ENCODE data around the gene AOPEP.

DNA sequence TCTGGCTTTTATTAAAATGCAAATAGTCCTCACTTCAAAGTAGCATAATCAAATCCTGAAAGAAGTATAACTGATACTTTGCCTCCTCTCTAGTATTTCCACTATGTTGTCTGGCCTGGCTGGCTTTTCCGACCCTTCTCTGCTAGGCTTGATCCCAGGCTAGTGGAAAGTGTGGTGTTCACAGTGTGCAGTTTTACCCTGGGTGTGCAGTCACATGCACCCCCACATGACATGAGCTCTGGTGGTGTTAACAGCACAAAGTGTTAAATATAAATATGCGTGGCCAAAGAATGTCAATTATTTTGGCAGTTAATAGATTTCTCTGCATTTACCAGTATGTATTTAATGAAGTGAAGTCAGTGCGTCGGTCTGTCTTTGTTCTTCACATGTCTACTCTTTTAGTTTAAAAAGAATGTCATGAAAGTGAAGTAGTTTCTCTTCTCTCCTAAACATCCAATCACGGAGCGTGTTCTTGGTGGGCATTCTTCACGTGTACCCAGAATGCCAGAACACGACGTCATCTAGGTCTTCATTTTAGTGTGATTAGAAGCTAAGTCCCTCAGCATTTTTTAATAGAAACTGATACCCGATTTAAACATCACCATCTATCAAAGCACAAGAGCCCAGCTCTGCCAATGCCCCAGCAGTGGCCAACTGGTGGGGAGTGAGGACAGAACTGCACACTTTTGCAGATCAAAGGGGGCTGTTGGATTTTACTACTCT is 304.6 kb downstream of the AOPEP start:
- TF ChIP-seq, protein P1, sequence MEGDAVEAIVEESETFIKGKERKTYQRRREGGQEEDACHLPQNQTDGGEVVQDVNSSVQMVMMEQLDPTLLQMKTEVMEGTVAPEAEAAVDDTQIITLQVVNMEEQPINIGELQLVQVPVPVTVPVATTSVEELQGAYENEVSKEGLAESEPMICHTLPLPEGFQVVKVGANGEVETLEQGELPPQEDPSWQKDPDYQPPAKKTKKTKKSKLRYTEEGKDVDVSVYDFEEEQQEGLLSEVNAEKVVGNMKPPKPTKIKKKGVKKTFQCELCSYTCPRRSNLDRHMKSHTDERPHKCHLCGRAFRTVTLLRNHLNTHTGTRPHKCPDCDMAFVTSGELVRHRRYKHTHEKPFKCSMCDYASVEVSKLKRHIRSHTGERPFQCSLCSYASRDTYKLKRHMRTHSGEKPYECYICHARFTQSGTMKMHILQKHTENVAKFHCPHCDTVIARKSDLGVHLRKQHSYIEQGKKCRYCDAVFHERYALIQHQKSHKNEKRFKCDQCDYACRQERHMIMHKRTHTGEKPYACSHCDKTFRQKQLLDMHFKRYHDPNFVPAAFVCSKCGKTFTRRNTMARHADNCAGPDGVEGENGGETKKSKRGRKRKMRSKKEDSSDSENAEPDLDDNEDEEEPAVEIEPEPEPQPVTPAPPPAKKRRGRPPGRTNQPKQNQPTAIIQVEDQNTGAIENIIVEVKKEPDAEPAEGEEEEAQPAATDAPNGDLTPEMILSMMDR (IDR thresholded peaks at IDR 0.05) = no peak
- TF ChIP-seq POLR2A (IDR thresholded peaks at IDR 0.05) (no peak), EP300 (IDR thresholded peaks at IDR 0.05) (no peak)
